CD8-positive, alpha-beta memory T cell (primary cell): ENCODE data around the gene FNDC8. TPM values are rescaled to one million over a fixed set of nuclear protein-coding genes. Genes with fewer than 3 reads are reported as not detected.
"Not testable (repeated sequence)": the region's sequence is repeated elsewhere in the genome, so short reads cannot be mapped to it uniquely, and the experiment has no call there.

Source experiments
- CTCF ChIA-PET: fragments of 350-600 bp; sonication (Branson Sonifier 250); formaldehyde crosslinking; loops from one replicate; lab custom pipeline; 2021; ENCODE audit warnings: antibody characterized with exemption; lab: Charles Lee
- POLR2A ChIA-PET: fragments of 350-600 bp; sonication (Branson Sonifier 250); formaldehyde crosslinking; loops from one replicate; lab custom pipeline; 2021; ENCODE audit warnings: antibody characterized with exemption; lab: Charles Lee
- DNase-seq, 5 donors: peaks; one replicate each; pipeline versions ENCODE4 v3.0.0 to v3.0.0-alpha.2; 2020 to 2022; ENCODE audit warnings: mixed read lengths in 1 of 5
- H3K27ac ChIP-seq: one replicate; pipeline ENCODE4 v1.7.0; 2013; ENCODE audit warnings: low read depth, mild to moderate bottlenecking, low read length, moderate library complexity
- H3K27me3 ChIP-seq: 2 replicates; pipeline ENCODE4 v1.7.0; 2013; ENCODE audit warnings: low read length, mild to moderate bottlenecking; ENCODE audit not compliant: insufficient read depth, poor library complexity, severe bottlenecking
- H3K36me3 ChIP-seq: 2 replicates; pipeline ENCODE4 v1.7.0; 2013; ENCODE audit warnings: mild to moderate bottlenecking, low read length, moderate library complexity; ENCODE audit not compliant: insufficient read depth
- H3K4me1 ChIP-seq: 2 replicates; pipeline ENCODE4 v1.7.0; 2013; ENCODE audit warnings: mild to moderate bottlenecking, low read length, moderate library complexity; ENCODE audit not compliant: insufficient read depth
- H3K4me3 ChIP-seq: 2 replicates; pipeline ENCODE4 v1.7.0; 2013; ENCODE audit warnings: mild to moderate bottlenecking, low read length
- H3K9me3 ChIP-seq: 2 replicates; pipeline ENCODE4 v1.7.0; 2013; ENCODE audit warnings: mild to moderate bottlenecking, low read length
- H3K27ac Mint-ChIP-seq, 8 donors: one replicate each; pipeline ENCODE4 v1.8.0; 2020 to 2021; ENCODE audit warnings: mixed read lengths in 8 of 8, mild to moderate bottlenecking in 6 of 8, inconsistent platforms in 3 of 8, moderate library complexity in 3 of 8
- H3K27me3 Mint-ChIP-seq, 2 donors: one replicate each; pipeline ENCODE4 v1.8.0; 2020 to 2021; ENCODE audit warnings: mixed read lengths in 2 of 2, mild to moderate bottlenecking in 1 of 2, moderate library complexity in 1 of 2
- H3K36me3 Mint-ChIP-seq, 3 donors: one replicate each; pipeline ENCODE4 v1.8.0; 2020 to 2021; ENCODE audit warnings: mixed read lengths in 3 of 3, inconsistent platforms in 1 of 3, mild to moderate bottlenecking in 1 of 3
- H3K4me1 Mint-ChIP-seq, 3 donors: one replicate each; pipeline ENCODE4 v1.8.0; 2020 to 2021; ENCODE audit warnings: mixed read lengths in 3 of 3, inconsistent platforms in 1 of 3, mild to moderate bottlenecking in 1 of 3
- H3K4me3 Mint-ChIP-seq, 7 donors: one replicate each; pipeline ENCODE4 v1.8.0; 2020 to 2021; ENCODE audit warnings: mixed read lengths in 7 of 7, mild to moderate bottlenecking in 6 of 7, moderate library complexity in 4 of 7, inconsistent platforms in 2 of 7
- H3K9me3 Mint-ChIP-seq, 5 donors: one replicate each; pipeline ENCODE4 v1.8.0; 2020 to 2022; ENCODE audit warnings: mixed read lengths in 5 of 5, mild to moderate bottlenecking in 3 of 5, moderate library complexity in 2 of 5, inconsistent platforms in 1 of 5
- polyA plus RNA-seq: library from polyadenylated mRNA; unstranded; fragments of 300-500 nt; fragmentation: Illumina TruSeq; gene quantifications from one replicate; pipeline ENCODE4 v1.2.3, GENCODE V29; 2021
- total RNA-seq, 2 experiments: library from RNA; stranded (reverse); gene quantifications; one replicate each; pipeline ENCODE4 v1.2.3, GENCODE V29; 2021

FNDC8 gene
- total and polyA plus RNA-seq, 3 experiments from 2014 or later = 0.15 to 0.16 TPM; not detected in 1

- Histone ChIP-seq H3K27me3 (no peaks in the 10 kb centered on the region), H3K36me3 (no peaks in the 10 kb centered on the region), H3K27ac (no peak overlapping the region), H3K4me3 (no peak overlapping the region), H3K9me3 (no peaks in the 10 kb centered on the region), H3K4me1 (peaks cover 34% of the 10 kb centered on the region)
- DNase-seq = no peak
- Mint-ChIP-seq H3K9me3 (no peaks in the 10 kb centered on the region), H3K27me3 (no peaks in the 10 kb centered on the region), H3K4me3 (no peak overlapping the region), H3K27ac (no peak overlapping the region), H3K36me3 (peaks cover 0 to 1% (median 0%) of the 10 kb centered on the region in 3 donors), H3K4me1 (peaks cover 27 to 40% (median 36%) of the 10 kb centered on the region in 3 donors)
- ChIA-PET CTCF (interaction anchor here (1.3 to 3.6 kb wide), 4 partner anchors 364 to 406 kb away, joined by 3 to 14 read pairs (median 4); no protein-coding TSS in a partner anchor), POLR2A (no interaction called here)
These were observed 45.6 kb downstream of the FNDC8 start for GRCh38 chr17:35167046-35167445.

- no peak for DNase-seq
- no peaks in the 10 kb centered on the region for H3K27me3 ChIP-seq
- Mint-ChIP-seq H3K36me3 (peaks cover 0 to 1% (median 0%) of the 10 kb centered on the region in 3 donors), H3K4me3 (no peak overlapping the region), H3K9me3 (no peaks in the 10 kb centered on the region), H3K27me3 (no peaks in the 10 kb centered on the region), H3K4me1 (peaks cover 27 to 40% (median 36%) of the 10 kb centered on the region in 3 donors), H3K27ac (peak overlapping the region in 2 of 8 donors; percentile 32 to 78)
- H3K4me1 ChIP-seq = peaks cover 34% of the 10 kb centered on the region
- no peak overlapping the region for H3K27ac ChIP-seq
- no peak overlapping the region for H3K4me3 ChIP-seq
- POLR2A ChIA-PET = no interaction called here
- no peaks in the 10 kb centered on the region for H3K36me3 ChIP-seq
- no peaks in the 10 kb centered on the region for H3K9me3 ChIP-seq
- CTCF ChIA-PET = interaction anchor here (0.7 to 3.6 kb wide), 4 partner anchors 201 to 372 kb away, joined by 3 to 14 read pairs (median 5); no protein-coding TSS in a partner anchor
These were observed 46.3 kb downstream of the FNDC8 start for GRCh38 chr17:35167666-35168065.

GRCh38 chr17:35169835-35170363, 48.5 kb downstream of the FNDC8 start:
- Mint-ChIP-seq H3K4me3 (no peak overlapping the region), H3K27ac (peak overlapping the region in 1 of 8 donors; percentile 33)
- POLR2A ChIA-PET = interaction anchor here (0.6 to 1.0 kb wide), 4 partner anchors 61 to 782 kb away, joined by 3 to 5 read pairs (median 4); no protein-coding TSS in a partner anchor

GRCh38 chr17:35170968-35171771, 49.8 kb downstream of the FNDC8 start:
- Mint-ChIP-seq H3K9me3 (no peaks in the 10 kb centered on the region), H3K4me1 (peaks cover 41 to 51% (median 47%) of the 10 kb centered on the region in 3 donors), H3K27me3 (no peaks in the 10 kb centered on the region), H3K36me3 (peaks cover 0 to 2% (median 0%) of the 10 kb centered on the region in 3 donors), H3K4me3 (peak overlapping the region; percentile 22 to 77 (median 74)), H3K27ac (peak overlapping the region; percentile 63 to 96 (median 88))
- DNase-seq = peak in 3 of 5 donors; percentile 63 to 70 (median 65)
- Histone ChIP-seq H3K9me3 (no peaks in the 10 kb centered on the region), H3K4me1 (peaks cover 39% of the 10 kb centered on the region), H3K36me3 (no peaks in the 10 kb centered on the region), H3K27ac (no peak overlapping the region), H3K27me3 (no peaks in the 10 kb centered on the region), H3K4me3 (no peak overlapping the region)
- ChIA-PET POLR2A (interaction anchor here (0.7 to 1.3 kb wide), 3 partner anchors 68 to 397 kb away, joined by 3 to 5 read pairs (median 3); no protein-coding TSS in a partner anchor), CTCF (interaction anchor here (0.6 to 3.2 kb wide), 14 partner anchors 9 to 638 kb away, joined by 3 to 31 read pairs (median 4); partner anchors contain the start of genes SLFN12L, SLFN5 and TAF15)

More at GRCh38 chr17:35169835-35170363, 48.5 kb downstream of the FNDC8 start:
- peaks cover 0 to 2% (median 0%) of the 10 kb centered on the region in 3 donors for H3K36me3 Mint-ChIP-seq
- Histone ChIP-seq H3K27me3 (no peaks in the 10 kb centered on the region), H3K4me1 (peaks cover 35% of the 10 kb centered on the region), H3K4me3 (no peak overlapping the region), H3K36me3 (no peaks in the 10 kb centered on the region), H3K9me3 (no peaks in the 10 kb centered on the region), H3K27ac (no peak overlapping the region)
- no peaks in the 10 kb centered on the region for H3K9me3 Mint-ChIP-seq
- DNase-seq = no peak
- H3K4me1 Mint-ChIP-seq = peaks cover 35 to 46% (median 38%) of the 10 kb centered on the region in 3 donors
- CTCF ChIA-PET = interaction anchor here (1.4 to 3.2 kb wide), 6 partner anchors 78 to 639 kb away, joined by 3 to 31 read pairs (median 12); partner anchors contain the start of genes SLFN12L and TAF15
- no peaks in the 10 kb centered on the region for H3K27me3 Mint-ChIP-seq

GRCh38 chr17:35171834-35172233, 50.4 kb downstream of the FNDC8 start:
- H3K27me3 ChIP-seq = no peaks in the 10 kb centered on the region
- peaks cover 46% of the 10 kb centered on the region for H3K4me1 ChIP-seq
- ChIA-PET POLR2A (interaction anchor here (1.3 kb wide), 1 partner anchor 68 kb away, joined by 5 read pairs; no protein-coding TSS in a partner anchor), CTCF (interaction anchor here (0.9 to 3.2 kb wide), 12 partner anchors 42 to 576 kb away, joined by 3 to 31 read pairs (median 8); partner anchors contain the start of genes SLFN12L and SLFN5)
- no peaks in the 10 kb centered on the region for H3K9me3 ChIP-seq
- DNase-seq = peak in 2 of 5 donors; percentile 41 to 63
- H3K36me3 ChIP-seq = no peaks in the 10 kb centered on the region
- no peak overlapping the region for H3K27ac ChIP-seq
- Mint-ChIP-seq H3K4me1 (peaks cover 47 to 55% (median 50%) of the 10 kb centered on the region in 3 donors), H3K27me3 (no peaks in the 10 kb centered on the region), H3K9me3 (no peaks in the 10 kb centered on the region), H3K36me3 (peaks cover 0 to 1% (median 0%) of the 10 kb centered on the region in 3 donors), H3K27ac (peak overlapping the region; percentile 63 to 96 (median 88)), H3K4me3 (peak overlapping the region; percentile 22 to 77 (median 74))
- H3K4me3 ChIP-seq = no peak overlapping the region

GRCh38 chr17:35172321-35172720, 50.9 kb downstream of the FNDC8 start:
- H3K36me3 Mint-ChIP-seq, DNase-seq, H3K27ac ChIP-seq, H3K4me3 ChIP-seq, H3K36me3 ChIP-seq, H3K27me3 ChIP-seq, H3K27me3 Mint-ChIP-seq, H3K9me3 ChIP-seq, POLR2A ChIA-PET, H3K9me3 Mint-ChIP-seq: not testable (repeated sequence)
- Mint-ChIP-seq H3K4me1 (peaks cover 52 to 60% (median 54%) of the 10 kb centered on the region in 3 donors), H3K4me3 (peak overlapping the region in 5 of 7 donors; percentile 11 to 73 (median 19)), H3K27ac (peak overlapping the region; percentile 53 to 96 (median 77))
- CTCF ChIA-PET = interaction anchor here (0.9 to 1.6 kb wide), 6 partner anchors 42 to 575 kb away, joined by 3 to 6 read pairs (median 4); no protein-coding TSS in a partner anchor
- peaks cover 50% of the 10 kb centered on the region for H3K4me1 ChIP-seq

GRCh38 chr17:35174835-35175334, 53.5 kb downstream of the FNDC8 start:
- H3K4me1 ChIP-seq = peaks cover 59% of the 10 kb centered on the region
- POLR2A ChIA-PET = interaction anchor here (0.6 to 1.5 kb wide), 3 partner anchors 39 to 88 kb away, joined by 3 to 6 read pairs (median 3); no protein-coding TSS in a partner anchor

More at GRCh38 chr17:35174835-35175334, 53.5 kb downstream of the FNDC8 start:
- H3K27ac ChIP-seq = no peak overlapping the region
- Mint-ChIP-seq H3K4me1 (peaks cover 70 to 84% (median 74%) of the 10 kb centered on the region in 3 donors), H3K36me3 (peaks cover 0 to 3% (median 1%) of the 10 kb centered on the region in 3 donors), H3K9me3 (peaks cover 0 to 3% (median 0%) of the 10 kb centered on the region in 5 donors), H3K4me3 (no peak overlapping the region), H3K27ac (peak overlapping the region; percentile 18 to 94 (median 74)), H3K27me3 (peaks cover 0 to 6% of the 10 kb centered on the region in 2 donors)
- DNase-seq = no peak
- CTCF ChIA-PET = interaction anchor here (0.7 to 1.6 kb wide), 5 partner anchors 9 to 630 kb away, joined by 3 to 5 read pairs (median 3); no protein-coding TSS in a partner anchor
- no peaks in the 10 kb centered on the region for H3K36me3 ChIP-seq
- no peaks in the 10 kb centered on the region for H3K9me3 ChIP-seq
- H3K4me3 ChIP-seq = no peak overlapping the region
- H3K27me3 ChIP-seq = no peaks in the 10 kb centered on the region
